ENCODE results near the gene NADSYN1.

NADSYN1 gene

DNA sequence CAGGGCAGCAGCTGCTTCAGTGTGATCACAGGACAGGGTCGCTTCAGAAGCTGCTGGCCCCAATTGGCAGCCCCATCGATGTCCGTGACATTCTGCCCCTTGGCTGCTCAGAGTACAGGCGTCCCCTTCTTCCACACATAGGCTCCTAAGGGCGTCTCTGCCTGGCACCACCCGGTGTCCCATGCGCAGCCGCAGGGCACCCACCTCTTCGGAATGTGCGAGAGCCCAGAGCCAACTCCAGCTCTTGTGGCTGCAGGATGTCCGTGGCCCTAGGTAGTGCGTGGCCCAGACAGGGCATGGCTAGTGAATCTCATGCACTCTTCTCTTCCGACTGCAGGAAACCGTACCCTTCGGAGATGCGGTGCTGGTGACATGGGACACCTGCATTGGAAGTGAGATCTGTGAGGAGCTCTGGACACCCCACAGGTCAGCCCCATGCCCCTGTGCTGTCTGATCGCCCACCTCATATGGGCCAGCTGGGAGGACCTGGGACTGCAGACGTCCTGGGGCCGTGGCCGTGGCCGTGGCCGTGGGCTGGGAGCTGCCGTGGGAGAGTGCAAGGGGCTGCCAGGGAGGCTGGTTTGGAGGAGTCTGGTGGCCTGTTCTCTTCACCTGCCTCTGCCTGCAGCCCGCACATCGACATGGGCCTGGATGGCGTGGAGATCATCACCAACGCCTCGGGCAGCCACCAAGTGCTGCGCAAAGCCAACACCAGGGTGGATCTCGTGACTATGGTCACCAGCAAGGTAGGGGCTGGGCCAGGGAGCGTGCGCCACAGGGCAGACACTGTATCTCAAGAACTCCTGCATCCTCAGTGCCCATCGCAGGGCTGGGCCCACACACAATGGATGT, 20.2 kb downstream of the NADSYN1 start:
- no peak for DNase-seq (ENCODE audit: low read depth, low spot score)

DNA sequence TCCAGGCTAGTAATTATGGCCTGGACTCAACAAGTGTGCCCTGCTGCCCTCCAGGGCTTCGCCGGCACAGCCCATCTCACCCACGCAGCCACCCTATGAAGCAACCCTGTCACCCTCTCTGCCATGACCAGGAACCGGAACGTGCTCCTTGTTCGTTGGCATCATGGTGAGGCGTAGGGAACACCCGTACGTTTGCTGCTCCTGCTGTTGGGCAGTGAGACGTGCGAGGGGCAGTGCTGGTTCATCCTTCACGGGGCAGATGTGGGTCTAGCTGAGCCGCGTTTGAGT, 20.7 kb downstream of the NADSYN1 start:
- no peak for DNase-seq (ENCODE audit: low read depth, low spot score)

DNA sequence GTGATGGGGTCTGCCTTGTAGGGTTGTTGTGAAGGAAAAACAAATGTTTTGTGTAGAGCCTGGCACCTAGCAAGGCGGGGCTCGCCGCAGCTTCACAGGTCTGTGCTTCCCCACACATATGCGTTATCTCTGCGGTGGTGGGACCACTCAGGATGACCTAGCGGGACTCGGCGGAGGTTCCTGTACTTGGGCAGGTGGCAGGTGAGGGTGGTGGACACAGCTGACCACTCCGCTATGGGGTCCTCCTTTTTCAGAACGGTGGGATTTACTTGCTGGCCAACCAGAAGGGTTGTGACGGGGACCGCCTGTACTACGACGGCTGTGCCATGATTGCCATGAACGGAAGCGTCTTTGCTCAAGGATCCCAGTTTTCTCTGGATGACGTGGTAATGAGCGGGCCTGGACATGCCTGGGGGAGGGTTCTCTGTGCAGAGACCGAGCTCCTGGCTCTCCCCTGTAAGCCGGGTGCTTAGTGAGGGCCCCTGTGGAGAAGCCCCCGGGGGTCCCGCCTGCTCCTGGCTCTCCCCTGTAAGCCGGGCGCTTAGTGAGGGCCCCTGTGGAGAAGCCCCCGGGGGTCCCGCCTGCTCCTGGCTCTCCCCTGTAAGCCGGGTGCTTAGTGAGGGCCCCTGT, 21.3 kb downstream of the NADSYN1 start:
- no peak for DNase-seq (ENCODE audit: low read depth, low spot score)

DNA sequence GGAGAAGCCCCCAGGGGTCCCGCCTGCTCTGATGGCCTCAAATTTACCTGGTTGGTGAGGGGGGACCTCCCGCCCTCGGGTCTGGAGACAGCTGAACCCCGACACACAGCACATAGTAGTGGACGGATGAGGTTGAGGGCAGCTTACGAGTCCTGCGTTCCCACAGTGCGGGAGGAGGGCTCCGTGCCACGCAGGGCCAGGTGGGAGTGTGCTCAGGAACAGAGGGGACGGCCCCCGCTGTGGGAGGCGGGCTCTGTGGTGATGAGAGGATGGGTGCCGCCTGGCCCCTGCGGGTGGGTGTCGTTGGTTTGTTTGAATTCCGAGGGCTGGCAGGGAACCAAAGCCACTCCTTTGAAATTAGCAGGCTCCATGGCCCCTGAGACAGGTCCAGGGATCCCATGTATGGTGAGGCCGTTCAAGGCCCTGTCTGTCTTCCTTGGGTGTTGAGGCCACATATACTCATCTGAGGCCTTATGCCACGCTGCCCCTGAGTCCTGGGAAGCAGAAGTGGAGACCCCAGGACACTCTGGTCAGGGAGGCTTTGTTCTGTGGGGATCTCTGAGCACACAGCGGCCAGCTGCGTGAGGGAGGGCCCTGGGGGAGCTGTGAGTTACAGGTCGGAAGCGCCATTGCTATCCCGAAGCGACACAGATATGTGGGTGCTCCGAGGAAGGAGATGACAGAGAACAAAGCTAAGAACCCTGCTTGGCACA, 21.9 kb downstream of the NADSYN1 start:
- no peak for DNase-seq (ENCODE audit: low read depth, low spot score)

DNA sequence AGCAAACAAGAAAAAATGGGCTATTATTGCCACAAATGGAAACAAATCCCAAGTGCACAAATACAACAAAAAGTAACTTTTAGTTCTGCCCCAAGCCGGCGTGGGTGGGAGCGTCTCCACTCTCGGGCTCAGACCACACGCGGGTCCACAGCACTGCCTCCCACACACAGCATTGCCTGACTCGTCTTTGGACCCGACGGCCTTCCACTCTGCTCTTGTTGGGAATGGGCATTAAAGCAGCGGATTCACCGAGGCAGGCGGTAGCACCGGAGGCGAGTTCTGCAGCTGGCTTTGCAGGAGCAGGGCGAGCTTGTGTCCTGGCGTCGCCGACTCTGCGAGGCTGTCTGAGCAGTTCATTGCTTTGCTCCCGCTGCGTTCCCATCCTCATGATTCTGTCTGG, 23.0 kb downstream of the NADSYN1 start:
- no peak for DNase-seq (ENCODE audit: low read depth, low spot score)

DNA sequence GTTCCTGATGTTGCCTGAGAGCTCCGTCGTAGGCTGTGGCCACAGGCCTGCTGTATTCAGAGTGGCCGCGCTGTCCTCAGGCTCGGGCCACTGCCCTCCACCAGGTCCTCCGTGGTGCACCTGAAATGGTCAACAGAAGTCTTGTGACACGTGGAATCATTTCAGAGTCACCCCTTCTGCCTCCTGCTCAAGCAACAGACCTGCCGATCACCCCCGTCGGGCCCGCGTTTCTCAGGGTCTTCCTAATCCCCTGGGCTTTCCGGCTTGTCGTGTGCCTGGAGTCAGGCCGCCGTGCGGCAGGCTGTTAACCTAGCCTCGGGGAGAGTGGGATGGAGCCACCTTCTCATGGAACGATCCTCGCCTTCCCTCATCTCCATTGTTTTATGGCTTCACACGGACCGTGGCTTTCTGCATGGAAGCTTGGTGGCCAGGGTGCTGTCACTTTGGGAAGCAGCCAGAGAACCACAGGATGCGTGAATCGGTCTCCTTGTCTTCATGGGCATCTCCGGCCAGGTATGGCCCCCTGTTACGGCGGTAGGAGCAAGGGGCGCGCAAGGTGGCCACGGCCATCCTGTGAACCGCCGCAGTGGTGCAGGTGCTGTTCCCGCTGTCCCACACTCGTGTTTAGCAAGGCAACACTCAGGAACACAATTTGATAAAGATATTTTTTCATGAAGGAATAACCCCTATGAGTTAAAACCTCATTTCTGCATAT, 24.1 kb downstream of the NADSYN1 start:
- no peak for DNase-seq (ENCODE audit: low read depth, low spot score)

DNA sequence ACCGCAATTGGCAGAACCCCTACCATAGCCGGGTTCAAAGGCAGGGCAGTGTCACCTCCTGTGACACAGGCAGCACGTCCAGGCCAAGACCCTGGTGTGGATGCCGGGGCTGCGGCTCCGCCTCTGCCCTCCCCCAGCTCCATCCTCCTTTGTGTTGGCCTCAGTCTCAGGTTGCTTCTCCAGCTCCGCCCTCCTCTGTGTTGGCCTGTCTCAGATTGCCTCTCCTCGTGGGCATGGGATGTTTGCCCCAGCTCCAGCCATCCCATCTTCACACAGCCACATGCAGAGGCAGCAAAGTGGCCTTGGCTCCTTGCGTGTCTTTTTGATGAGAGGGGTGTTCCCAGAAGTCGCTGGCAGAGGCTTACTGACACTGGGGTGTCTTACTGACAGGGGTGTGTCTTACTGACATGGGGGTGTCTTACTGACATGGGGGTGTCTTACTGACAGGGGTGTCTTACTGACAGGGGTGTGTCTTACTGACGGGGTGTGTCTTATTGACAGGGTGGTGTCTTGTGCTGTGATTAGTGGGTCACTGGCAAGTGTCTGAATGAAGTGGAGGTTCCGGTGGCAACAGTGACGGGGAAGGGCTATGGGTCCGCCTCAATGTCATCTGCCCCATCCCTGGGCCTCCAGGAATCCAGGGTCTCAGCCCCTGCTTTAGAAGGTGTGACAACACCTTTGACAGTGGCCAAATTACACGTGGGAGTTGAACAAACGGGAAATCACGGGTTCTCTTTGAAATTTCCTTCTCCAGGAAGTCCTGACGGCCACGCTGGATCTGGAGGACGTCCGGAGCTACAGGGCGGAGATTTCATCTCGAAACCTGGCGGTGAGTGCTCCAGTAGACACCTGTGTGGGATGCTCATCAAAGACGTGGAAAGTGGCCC, 24.9 kb downstream of the NADSYN1 start:
- DNase-seq (ENCODE audit: low read depth, low spot score) = no peak

DNA sequence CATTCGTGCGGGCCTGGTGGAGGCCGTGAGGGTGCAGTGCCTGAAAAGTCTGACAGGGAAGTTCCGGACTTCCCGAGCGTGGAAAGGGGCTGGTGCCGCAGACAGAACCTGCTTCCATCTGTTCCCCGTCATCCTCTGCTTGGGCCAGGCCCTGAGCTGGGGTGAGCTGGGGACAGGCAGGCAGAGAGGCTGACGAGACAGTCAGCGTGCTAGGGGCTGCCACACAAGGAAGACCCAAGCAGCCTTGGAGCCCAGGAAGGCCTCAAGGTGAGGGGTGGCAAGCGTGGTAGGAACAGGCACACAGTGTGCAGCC, 25.5 kb downstream of the NADSYN1 start:
- DNase-seq (ENCODE audit: low read depth, low spot score) = no peak

DNA sequence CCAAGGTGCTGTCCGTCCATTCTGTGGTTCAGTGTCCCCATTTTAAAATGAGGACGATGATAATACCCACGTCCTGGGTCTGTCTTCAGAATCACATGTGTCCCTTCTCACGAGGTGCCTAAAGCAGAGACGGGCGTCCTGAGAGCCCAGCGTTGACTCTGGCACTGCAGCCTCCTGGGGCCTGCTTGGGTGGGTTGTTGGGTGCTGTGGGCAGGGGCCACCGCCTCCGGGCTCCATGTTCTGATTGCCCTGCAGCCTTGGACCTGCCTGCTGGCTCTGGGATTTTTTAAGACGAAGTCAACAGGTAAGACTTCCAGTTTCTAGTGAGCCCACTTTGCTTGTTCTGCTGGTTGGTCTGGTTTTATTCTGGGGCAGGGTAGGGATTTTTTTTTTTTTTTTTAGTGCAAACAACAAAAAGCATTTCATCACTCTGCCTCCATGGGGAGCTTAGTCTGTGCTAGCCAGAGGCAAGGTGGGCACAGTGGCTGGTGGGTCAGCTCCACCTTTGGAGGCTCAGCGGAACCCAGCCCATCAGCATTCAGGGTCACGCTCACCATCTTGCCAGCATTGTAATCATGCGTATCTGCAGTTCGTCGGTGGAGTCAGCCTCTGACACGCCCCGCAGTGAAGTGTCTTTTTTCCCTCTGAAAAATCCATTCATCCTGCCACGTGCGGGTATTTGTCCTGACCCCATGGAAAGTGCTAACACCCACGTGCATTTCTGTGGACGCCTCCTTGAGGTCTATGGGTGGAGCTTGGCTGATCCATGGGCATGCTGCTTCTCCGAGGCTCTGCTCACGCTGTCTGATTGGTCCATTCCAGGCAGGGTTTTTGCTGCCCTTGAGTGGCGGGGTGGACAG, 28.3 kb downstream of the NADSYN1 start:
- no peak for DNase-seq (ENCODE audit: low read depth, low spot score)

DNA sequence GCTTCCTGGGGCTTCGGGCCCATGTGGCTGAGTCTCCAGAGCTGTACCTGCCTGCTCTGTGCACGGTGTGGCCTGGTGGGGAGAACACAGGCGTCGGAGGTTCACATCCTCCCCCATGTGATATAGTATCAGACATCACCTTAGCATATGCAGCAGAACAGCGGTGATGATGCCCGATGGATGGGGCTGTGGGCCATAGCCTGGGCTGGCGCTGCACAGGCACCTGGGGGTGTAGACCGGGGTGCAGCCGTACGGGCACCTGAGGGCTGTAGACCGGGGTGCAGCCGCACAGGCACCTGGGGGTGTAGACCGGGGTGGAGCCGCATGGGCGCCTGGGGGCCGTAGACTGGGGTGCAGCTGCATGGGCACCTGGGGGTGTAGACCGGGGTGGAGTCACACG, 29.2 kb downstream of the NADSYN1 start:
- no peak for DNase-seq (ENCODE audit: low read depth, low spot score)

DNA sequence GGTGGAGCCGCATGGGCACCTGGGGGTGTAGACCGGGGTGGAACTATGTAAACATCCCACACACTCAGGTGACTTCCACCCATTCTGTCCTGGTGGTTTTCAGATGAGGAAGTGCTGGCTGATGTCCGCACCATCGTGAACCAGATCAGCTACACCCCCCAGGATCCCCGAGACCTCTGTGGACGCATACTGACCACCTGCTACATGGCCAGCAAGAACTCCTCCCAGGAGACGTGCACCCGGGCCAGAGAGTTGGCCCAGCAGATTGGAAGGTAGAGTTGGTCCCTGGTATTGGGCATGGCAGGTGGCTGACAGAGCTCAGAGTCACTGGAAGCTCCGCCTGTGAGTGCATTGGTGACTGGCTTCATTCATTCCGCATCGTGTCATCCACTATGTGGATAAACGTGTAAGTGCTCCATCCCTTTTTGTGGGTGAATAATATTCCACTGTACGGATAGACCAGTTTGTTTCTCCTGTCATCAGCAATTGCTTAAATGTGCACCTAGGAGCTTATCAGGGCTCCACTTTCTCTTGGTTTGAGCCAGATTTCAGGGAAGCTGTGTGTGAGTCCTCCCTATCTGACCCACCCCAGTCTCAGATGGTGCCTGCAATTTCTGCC, 29.9 kb downstream of the NADSYN1 start:
- DNase-seq (ENCODE audit: low read depth, low spot score) = no peak

DNA sequence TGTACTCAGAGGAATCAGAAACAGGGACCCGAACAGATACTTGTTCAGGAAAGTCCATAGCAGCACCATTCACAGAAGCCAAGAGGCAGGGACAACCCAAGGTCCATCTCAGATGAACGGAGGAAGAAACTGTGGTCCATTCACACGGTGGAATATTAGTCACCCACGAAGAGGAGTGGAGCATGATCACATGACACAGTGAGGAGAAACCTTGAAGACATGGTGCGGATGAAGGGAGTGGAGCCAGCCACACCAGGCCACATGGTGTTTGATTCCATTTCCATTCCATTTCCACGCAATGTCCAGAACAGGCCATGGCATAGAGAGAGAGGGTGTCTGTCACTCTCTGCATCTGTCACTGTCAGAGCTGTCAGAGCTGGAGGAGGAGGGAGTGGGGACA, 30.7 kb downstream of the NADSYN1 start:
- no peak for DNase-seq (ENCODE audit: low read depth, low spot score)

DNA sequence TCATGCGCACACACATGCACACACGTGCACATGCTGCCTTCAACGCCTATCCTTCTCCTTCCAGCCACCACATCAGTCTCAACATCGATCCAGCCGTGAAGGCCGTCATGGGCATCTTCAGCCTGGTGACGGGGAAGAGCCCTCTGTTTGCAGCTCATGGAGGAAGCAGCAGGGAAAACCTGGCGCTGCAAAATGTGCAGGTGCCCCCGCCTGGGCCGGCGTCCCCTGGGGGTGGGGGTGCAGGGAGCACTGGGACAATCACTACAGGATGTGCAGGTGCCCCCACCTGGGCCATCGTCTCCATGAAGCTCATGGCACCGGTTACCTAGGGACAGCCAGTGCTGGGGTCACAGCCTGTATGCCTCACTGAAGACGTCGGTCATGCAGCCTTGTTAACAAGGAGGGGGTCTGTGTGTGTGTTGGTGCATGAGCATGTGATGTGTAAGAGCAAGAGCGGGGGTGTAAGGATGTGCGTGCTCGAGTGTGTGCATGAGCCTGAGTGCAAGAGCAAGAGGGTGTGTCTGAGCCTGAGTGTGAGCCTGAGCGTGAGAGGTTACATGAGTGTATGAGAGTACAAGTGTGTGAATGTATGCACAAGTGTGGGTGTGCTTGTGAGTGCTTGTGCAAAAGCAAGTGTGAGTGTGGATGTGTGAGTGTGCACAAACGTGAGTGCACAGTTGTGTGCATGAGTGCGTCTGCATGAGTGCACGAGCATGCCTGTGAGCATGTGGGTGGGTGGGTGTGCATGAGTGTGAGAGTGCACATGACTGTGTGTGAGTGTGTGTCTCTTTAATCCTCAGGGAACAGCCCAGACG, 31.5 kb downstream of the NADSYN1 start:
- DNase-seq (ENCODE audit: low read depth, low spot score) = no peak

DNA sequence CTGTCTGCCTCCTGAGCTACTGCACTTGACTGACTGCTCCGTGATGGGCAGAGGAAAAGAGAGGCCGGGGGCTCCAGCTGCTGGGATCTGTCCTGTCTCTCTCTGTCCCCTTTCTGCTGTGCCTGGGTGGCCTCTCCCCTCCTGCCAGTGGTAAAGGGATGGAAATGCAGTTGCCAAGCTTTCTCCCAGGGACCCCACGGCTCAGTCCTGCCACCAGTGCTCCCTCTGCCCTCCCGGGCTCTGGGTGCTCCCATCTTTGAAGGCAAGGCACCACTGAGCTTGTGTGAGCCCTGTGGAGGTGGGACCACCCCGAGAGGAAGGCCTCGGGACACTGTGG, 32.0 kb downstream of the NADSYN1 start:
- no peak for DNase-seq (ENCODE audit: low read depth, low spot score)

DNA sequence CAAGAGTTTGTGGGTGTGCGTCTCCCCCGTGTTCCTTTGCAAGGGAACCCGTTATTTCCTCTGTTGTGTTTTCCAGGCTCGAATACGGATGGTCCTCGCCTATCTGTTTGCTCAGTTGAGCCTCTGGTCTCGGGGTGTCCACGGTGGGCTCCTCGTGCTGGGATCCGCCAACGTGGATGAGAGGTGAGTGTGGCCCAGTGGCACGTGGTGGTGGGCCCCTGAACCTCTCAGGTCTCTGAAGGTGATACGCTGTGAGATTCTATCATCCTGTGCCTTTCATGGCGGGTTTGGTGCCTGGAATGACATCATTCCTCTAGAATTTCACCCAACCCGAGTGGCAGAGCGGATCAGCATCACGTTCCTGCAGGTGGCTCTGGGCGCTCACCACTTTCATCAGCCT, 32.5 kb downstream of the NADSYN1 start:
- DNase-seq (ENCODE audit: low read depth, low spot score) = no peak

DNA sequence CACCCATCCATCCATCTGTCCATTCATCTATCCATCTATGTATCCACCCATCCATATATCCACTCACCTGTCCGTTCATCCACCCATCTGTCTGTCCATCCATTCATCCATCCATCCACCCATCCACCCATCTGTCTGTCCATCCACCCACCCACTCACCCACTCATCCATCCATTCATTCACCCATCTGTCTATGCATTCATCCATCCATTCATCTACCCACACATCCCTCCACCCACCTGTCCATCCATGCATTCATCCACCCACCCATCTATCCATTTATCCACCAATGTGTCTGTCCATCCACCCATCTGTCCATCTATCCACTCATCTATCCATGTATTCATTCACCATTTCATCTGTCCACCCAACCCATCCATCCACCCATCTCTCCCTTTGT, 33.3 kb downstream of the NADSYN1 start:
- no peak for DNase-seq (ENCODE audit: low read depth, low spot score)

DNA sequence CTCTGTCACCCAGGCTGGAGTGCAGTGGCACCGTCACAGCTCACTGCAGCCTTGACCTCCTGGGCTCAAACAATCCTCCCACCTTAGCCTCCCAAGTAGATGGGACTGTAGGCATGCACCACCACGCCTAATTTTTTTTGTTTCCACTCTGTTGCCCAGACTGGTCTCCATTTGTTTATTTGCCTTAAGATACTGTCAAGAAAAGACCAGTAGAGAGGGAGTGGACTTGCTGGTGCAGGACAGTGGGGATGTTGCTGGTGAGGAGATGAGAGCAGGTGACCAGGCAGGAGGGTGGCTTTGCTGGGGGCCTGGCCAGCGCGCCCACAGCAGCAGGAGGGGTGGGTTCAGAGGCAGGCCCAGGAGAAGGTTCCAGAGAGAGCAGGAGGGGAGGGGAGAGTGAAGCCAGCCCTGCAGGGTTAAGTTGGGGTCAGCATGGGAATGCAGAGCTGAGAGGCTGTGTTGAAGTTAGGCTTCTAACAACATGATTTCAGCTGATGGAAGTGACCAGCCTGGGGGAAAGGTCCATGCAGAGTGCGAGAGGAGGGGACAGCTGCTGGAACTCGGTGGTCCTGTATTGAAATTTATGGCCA, 35.8 kb downstream of the NADSYN1 start:
- no peak for DNase-seq (ENCODE audit: low read depth, low spot score)

DNA sequence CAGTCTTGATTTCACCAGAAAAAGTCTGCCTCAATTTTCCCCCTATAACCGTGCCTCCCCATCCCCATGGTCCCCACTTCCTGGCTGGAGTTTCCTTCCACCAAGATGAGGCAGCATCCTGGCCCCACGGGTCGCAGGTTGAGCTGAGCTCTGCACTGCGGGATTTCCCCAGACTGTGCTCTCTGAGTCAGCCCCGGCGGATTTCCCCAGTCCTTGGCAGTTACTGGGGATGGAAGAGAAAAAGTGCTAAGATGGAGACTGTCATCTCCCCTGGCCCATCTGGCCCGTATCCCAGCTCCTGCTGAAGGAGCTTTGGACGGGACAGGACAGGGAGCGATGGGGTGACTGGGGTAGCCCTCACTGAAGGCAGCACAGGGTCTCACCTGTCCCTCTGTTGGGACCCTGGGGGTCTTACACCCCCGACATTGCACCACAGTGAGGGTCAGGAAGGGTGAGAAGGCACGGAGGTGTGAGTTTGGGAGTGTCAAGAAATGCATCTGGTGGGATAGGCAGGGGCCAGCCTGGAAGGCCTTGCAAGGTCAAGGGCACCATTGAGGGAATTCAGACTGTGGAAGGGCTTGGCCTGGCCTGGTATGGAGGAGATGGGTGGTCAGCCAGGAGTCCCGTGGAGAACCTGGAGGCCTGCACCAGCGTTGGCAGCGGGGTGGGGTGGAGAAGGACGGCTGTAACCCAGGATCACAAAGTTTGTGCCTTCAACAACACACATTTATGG, 36.5 kb downstream of the NADSYN1 start:
- no peak for DNase-seq (ENCODE audit: low read depth, low spot score)

Measured in brain pericyte (primary cell).